Measurements from ENCODE around the gene SLC6A16.

SLC6A16 gene

GRCh38 chr19:49264258-49264657, 60.7 kb downstream of the SLC6A16 start:
- no peak for DNase-seq

GRCh38 chr19:49261602-49262001, 63.4 kb downstream of the SLC6A16 start:
- DNase-seq: no peak

GRCh38 chr19:49256691-49257090, 68.3 kb downstream of the SLC6A16 start:
- DNase-seq: no peak

- DNase-seq: no peak
Measured at GRCh38 chr19:49255674-49256073, 69.3 kb downstream of the SLC6A16 start.

GRCh38 chr19:49249933-49250332, 75.1 kb downstream of the SLC6A16 start:
- no peak for DNase-seq

- DNase-seq: no peak
Measured at GRCh38 chr19:49247676-49248075, 77.3 kb downstream of the SLC6A16 start.

- no peak for DNase-seq
Measured at GRCh38 chr19:49244256-49244655, 80.7 kb downstream of the SLC6A16 start.

- DNase-seq: no peak
Measured at GRCh38 chr19:49243726-49244125, 81.3 kb downstream of the SLC6A16 start.

GRCh38 chr19:49243129-49243528, 81.9 kb downstream of the SLC6A16 start:
- no peak for DNase-seq

GRCh38 chr19:49241769-49242168, 83.2 kb downstream of the SLC6A16 start:
- no peak for DNase-seq

Data from Kasumi-1 (cell line).